22Rv1 (cell line): ENCODE measurements around the gene GSTA4.

Experiments
- ZFX ChIP-seq: fragments of 450-650 bp; IDR thresholded peaks from 2 replicates; pipeline ENCODE4 v1.6.1; 2017; ENCODE audit warnings: antibody characterized with exemption, borderline replicate concordance
- TF ChIP-seq, protein P1 (sequence below): fragments of 450-650 bp; IDR thresholded peaks from 2 replicates; pipeline ENCODE4 v1.5.1; 2017; ENCODE audit warnings: mild to moderate bottlenecking

DNA sequence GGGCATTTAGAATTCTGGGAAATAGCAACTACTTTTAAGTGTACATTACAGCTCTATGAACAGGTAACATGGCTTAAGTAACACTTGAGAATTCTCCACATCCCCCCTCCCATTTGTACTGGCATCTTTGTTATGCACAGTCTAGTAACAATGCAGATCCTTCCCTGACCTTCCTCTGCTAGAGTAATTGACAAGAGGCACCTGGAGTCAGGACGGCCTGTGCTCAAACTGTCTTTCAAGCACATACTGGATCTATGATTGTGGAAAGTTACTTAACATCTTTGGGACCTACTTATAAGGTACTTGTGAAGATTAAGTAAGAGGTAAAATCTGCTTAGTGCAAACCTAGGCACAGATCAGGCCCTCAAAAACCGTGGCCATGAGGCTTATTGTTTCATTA is 63.7 kb downstream of the GSTA4 start:
- TF ChIP-seq, protein P1, sequence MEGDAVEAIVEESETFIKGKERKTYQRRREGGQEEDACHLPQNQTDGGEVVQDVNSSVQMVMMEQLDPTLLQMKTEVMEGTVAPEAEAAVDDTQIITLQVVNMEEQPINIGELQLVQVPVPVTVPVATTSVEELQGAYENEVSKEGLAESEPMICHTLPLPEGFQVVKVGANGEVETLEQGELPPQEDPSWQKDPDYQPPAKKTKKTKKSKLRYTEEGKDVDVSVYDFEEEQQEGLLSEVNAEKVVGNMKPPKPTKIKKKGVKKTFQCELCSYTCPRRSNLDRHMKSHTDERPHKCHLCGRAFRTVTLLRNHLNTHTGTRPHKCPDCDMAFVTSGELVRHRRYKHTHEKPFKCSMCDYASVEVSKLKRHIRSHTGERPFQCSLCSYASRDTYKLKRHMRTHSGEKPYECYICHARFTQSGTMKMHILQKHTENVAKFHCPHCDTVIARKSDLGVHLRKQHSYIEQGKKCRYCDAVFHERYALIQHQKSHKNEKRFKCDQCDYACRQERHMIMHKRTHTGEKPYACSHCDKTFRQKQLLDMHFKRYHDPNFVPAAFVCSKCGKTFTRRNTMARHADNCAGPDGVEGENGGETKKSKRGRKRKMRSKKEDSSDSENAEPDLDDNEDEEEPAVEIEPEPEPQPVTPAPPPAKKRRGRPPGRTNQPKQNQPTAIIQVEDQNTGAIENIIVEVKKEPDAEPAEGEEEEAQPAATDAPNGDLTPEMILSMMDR = no peak
- no peak for TF ChIP-seq ZFX
